ENCODE results near the gene LAPTM4A.
"Not testable (repeated sequence)": the region's sequence is repeated elsewhere in the genome, so short reads cannot be mapped to it uniquely, and the experiment has no call there.

Gene LAPTM4A

DNA sequence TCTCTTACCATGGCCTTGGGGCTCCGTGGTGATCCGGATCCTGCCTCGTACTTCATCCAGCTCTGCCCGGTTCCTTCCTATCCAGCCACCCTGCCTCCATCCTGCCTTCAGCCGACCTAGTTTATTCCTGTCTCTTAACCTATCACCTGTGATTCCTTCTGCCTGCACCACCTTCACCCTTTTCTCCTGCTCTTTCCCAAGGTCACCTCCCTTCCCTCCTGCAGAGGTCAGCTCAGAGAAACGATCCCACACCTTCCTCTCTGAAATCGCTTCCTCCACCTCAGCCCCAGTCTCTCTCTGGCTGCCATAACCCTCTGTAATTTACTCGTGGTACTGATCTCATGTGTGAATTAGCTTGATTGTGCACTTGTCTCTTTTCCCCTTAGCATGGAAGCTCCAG lies 23.5 kb upstream of the LAPTM4A start:
- DNase-seq = no peak

DNA sequence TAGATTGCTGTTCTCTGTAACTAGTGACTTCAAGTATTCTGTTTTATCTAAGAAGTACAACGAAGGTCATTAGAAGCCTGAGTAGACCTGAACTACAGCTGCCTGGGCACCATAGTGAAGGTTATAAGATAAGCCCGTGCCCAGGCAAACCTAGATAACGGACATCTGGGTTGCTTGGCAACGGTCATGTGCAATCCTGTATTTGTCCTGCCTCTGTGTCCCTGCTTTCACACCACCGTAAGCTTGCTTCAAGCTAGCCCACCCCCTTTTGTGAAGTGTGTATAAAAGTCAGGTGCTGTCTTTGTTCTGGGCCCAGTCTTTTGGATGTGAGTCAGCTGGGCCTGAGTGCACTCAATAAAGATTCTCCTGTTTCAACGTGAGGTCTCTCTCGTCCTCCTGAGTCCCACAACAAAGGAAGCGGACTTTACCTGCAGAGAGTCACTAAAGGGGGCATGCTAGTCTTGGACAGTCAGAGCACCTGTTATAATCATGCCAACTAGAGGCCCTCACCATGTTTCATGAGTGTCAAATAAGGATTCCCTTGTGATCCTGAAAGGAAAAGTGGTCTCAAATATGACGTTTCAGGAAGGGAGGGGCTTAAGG lies 22.7 kb upstream of the LAPTM4A start:
- DNase-seq = not testable (repeated sequence)

DNA sequence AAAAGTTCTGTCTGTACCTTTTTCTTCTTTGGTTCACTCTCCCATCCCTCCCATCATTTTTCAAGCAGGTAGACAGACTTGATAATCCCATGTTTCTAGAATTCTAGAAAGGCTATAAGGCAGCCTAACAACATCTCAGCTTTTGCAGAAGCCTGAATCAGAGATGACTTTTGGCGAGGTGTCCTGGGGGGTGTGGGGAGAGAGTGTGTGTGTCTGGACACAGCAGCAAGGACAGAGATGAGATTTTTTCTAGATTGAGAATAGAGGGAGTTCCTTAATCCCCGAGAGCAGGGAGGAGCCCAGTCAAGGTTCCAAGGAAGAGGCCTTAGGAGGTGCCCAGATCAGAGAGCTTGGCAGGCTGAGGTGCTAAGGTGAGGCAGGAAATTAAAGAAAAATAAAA lies 22.0 kb upstream of the LAPTM4A start:
- DNase-seq = no peak

GRCh38 chr2:20072436-20073158 lies 21.2 kb upstream of the LAPTM4A start:
- DNase-seq = no peak

- no peak for DNase-seq
Observed at GRCh38 chr2:20071397-20072383, 20.3 kb upstream of the LAPTM4A start.

DNA sequence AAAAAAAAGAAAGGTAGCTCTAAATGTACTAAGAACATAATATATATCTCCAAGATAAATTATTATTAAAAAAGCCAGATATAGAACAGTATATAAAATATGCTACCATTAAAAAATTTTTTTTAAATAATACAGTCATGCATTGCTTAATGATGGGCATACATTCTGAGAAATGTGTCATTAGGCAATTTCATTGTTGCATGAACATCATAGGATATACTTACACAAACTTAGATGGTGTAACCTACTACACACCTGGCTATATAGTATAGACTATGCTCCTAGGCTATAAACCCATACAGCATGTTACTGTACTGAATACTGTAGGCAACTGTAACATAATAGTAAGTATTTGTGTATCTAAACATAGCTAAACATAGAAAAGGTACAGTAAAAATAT lies 18.3 kb upstream of the LAPTM4A start:
- no peak for DNase-seq

DNA sequence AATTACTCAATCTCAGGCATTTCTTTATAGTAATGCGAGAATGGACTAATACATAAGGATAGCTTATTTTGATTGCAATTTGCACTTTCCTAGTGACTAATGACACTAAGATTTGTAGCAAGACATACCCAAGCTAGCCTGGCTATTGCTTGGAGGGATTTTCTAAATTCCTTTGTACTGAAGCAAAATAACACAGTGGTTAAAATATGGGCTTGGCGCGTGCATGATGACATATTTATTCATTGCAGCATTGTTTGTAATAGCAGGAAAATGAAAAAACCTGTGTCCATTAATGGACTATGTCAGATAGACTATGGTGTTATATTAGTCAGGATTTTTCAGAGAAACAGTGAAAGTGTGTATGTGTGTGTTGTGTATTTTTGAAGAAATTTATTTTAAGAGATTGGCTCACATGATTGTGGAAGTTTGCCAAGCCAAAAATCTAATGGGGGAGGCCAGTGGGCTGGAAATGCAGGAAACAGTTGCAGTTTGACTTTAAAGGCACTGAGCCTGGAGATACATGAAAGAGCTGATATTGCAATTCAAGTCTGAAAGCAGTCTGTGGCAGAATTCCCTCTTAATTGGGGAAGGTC lies 16.7 kb upstream of the LAPTM4A start:
- DNase-seq = no peak

DNA sequence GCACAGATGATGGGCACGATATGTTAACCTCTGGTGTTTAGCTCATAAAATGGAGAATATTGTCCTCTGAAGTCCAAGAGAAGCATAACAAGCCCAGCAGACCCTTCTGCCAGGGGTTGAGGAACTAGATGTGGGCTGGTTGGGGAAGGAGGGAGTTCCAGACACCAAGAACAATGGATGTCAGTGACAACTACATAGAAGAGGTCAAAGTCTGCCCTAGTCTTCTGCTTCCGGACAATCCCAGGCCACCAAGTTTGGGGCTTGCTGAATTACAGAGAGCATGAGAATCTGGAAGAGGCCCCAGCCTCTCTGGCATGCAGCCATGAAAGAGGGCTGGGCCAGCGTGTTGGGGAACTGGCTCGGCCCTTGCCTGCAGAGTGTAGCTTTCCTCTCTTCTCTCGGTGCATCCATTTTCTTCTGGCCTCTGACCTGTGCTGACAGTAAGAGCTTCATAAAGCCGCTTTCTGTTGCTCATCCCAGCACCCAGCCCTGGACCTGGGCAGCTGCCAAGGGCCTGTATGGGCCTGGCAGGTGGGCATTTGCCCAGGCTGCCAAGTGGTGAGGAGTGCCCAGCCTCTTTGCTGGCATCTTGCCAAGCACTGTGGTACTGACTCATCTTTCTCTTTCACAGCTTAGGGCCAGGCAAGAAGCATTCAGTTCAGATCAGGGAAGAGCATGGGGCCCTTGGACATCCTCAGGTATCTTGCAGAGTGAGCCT lies 14.6 kb upstream of the LAPTM4A start:
- peak; percentile 17 for DNase-seq

DNA sequence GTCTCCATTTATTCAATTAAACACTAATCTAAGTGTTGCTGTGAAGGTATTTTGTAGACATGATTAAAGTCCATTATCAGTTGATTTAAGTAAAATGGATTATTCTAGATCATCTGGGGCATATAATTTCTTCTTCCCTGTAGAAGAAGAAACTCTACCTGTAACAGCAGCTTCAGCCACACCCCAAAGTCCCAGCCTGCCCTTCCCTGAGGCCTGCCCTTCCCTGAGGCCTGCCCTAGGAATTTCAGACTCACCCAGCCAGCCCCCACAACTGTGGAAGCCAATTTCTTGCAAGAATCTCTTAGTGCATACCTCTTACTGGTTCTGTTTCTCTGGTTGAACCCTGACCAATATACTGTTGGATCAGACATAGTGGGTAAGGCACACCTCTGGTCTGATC lies 13.4 kb upstream of the LAPTM4A start:
- no peak for DNase-seq

- no peak for DNase-seq
Observed at GRCh38 chr2:20064421-20064820, 13.0 kb upstream of the LAPTM4A start.

GRCh38 chr2:20062615-20063545 lies 11.5 kb upstream of the LAPTM4A start:
- no peak for DNase-seq

- DNase-seq = no peak
Observed at GRCh38 chr2:20061940-20062339, 10.5 kb upstream of the LAPTM4A start.

- no peak for DNase-seq
Observed at GRCh38 chr2:20061476-20061875, 10.0 kb upstream of the LAPTM4A start.

DNA sequence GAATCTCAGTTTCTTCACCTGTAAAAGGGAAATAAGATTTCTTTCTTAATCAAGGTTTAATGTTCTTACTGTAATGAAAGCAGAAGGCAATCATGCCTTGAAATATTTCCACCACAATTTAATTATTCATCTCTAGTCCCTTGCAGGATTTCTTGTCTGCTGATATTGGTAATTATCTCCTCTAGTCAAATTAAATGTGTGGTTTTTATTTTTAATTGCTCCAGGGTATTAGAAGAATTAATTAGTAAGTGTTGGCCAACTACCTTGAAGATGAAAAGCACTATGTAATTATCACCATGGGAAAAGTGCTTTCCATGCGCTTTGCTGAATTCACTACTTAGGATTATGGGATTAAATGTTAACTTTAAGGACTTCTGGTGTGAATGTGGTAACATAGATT lies 8.7 kb upstream of the LAPTM4A start:
- no peak for DNase-seq

- no peak for DNase-seq
Observed at GRCh38 chr2:20057268-20057667, 5.8 kb upstream of the LAPTM4A start.

- no peak for DNase-seq
Observed at GRCh38 chr2:20054931-20055330, 3.5 kb upstream of the LAPTM4A start.

DNA sequence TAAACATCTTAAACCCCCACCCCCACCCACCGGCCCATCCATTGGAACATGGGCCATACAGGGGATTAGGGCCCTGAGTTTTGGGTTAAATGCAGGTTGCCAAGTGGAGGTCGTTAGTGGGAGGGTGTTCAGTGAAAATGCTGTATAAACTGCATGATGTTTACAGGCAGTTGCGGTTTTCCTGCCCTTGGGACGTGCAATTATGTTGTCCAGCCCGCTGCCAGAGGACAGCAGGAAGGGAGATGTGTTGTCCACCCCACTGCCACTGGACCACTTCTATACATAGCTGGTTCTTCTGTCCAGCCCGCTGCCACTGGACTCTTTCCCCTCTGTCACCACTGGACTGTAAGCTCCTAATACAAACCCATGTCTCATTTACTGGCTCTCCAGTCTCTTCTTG lies 2.7 kb upstream of the LAPTM4A start:
- no peak for DNase-seq

DNA sequence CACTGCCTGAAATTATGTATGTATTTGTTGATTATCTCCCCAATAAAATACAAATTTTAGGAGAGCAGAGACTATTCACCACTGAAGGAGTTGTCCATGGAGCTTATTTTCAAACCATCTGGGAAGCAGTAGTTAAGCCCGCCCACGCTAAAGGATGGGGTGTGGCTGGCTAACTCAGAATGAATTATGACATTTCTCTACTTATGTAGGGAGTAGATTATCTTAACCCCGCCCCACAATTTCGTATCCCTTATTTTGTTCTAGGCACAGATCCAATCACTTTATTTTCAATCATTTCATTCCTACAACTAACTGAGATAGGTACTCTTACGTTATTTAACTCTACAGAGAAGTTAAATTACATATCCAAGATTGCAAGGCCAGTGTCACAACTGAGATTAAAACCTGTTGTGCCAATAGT lies 1.4 kb upstream of the LAPTM4A start:
- no peak for DNase-seq

DNA sequence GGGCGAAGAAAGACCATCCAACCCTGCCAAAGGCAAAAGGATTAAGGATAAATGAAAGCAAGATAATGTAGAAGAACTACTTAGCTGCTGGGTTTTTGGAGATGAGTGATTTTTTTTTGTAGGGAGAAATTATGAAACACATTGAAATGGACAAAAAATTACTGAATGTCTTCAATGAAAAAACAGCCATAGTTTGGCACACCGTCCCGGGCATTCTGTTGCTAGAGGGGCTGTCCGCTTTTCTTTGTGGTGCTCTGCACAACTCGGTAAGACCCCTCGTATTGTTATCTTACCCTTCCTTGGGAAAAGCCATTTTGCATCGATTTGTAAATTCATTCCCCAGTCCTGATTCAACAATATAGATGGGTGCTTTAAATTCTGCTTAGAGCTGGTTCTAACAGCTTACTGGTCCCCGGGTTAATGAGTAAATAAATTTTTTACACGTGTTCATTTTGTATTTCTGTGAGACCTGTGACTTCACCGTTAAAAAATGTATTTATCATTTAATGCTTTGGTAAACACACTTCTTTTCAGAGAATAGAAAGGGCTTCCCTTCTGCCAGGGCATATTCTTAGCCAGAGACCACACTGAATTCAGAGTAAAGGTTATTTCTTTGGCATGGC lies 912 bp upstream of the LAPTM4A start:
- no peak for DNase-seq

DNA sequence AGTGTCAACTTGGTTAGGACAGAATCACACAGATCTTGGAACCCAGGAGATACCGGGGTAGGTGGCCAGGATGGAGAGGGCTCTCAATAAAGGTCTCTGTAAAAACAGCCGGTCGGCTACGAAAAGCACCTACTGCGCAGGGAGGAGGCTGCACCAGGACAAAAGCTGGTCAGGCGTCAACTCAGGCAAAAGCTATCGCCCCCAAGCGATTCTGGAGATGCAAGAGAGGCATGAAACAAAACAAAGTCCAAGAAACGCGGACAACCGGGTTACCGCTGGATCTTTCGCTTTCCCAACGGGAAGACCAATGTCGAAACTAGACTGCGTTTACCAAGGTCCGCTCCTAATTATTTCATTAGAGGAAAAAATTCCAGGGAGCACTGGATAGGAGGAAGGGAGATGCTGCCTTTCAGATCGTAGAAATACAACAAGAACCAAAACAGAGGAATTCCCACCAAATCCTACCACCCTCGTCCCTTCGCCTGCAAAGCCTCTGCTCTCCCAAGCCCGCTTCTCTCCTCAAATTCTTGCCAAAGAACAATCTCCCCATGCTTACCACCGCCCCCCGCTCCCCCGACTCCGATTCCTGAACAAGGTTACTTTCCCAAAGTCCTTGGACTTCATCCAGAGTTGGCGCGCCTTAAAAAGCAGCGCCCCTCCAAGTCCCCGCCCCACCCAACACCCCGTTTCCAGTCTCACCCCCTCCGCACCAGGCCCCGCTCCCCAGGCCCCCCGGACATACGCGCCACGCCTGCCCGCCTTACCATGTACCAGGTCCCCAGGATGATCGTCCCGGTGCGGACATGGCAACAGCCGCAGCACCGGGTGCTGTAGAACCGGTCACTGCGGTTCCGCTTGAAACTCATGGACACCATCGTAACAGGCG lies 539 bp downstream of the LAPTM4A start:
- DNase-seq = no peak

Measured in NCI-H1048 (cell line).